ENCODE results near the gene CDK5RAP1. TPM values are rescaled to one million over a fixed set of nuclear protein-coding genes. Genes with fewer than 3 reads are reported as not detected.

The CDK5RAP1 gene
- total and polyA plus RNA-seq, 4 donors = 20.3 to 43.1 (median 23.2) TPM

GRCh38 chr20:33338467-33339258 is 62.7 kb downstream of the CDK5RAP1 start:
- Histone ChIP-seq H3K4me3 (no peak overlapping the region), H3K27me3 (ENCODE audit: control insufficient read depth in 3 of 3, insufficient read depth in 3 of 3, low read length in 2 of 3) (no peaks in the 10 kb centered on the region), H3K36me3 (ENCODE audit: control insufficient read depth in 4 of 4, insufficient read depth in 4 of 4, low read length in 4 of 4) (no peaks in the 10 kb centered on the region), H3K9me3 (ENCODE audit: control insufficient read depth in 4 of 4, insufficient read depth in 3 of 4, low read length in 3 of 4) (no peaks in the 10 kb centered on the region), H3K9ac (ENCODE audit: insufficient read depth in 1 of 2, low read length in 2 of 2) (no peak overlapping the region), H3K4me1 (ENCODE audit: control insufficient read depth in 5 of 5, insufficient read depth in 5 of 5, low read length in 5 of 5) (no peaks in the 10 kb centered on the region), H3K27ac (ENCODE audit: low read depth in 1 of 2, low read length in 1 of 2) (no peak overlapping the region)
- TF ChIP-seq CTCF (IDR thresholded peaks at IDR 0.05; ENCODE audit: control extremely low read depth, extremely low read depth) = no peak
- DNase-seq (no peak), ATAC-seq (ENCODE audit: insufficient read depth, low FRiP score) (no peak)
- WGBS, 2 donors = 91 to 95% methylated on average over 5 of the region's 5 CpGs

GRCh38 chr20:33337531-33338165 is 63.7 kb downstream of the CDK5RAP1 start:
- Histone ChIP-seq H3K4me1 (ENCODE audit: control insufficient read depth in 5 of 5, insufficient read depth in 5 of 5, low read length in 5 of 5) (no peaks in the 10 kb centered on the region), H3K27me3 (ENCODE audit: control insufficient read depth in 3 of 3, insufficient read depth in 3 of 3, low read length in 2 of 3) (no peaks in the 10 kb centered on the region), H3K9me3 (ENCODE audit: control insufficient read depth in 4 of 4, insufficient read depth in 3 of 4, low read length in 3 of 4) (no peaks in the 10 kb centered on the region), H3K36me3 (ENCODE audit: control insufficient read depth in 4 of 4, insufficient read depth in 4 of 4, low read length in 4 of 4) (no peaks in the 10 kb centered on the region), H3K9ac (ENCODE audit: insufficient read depth in 1 of 2, low read length in 2 of 2) (no peak overlapping the region), H3K4me3 (no peak overlapping the region), H3K27ac (ENCODE audit: low read depth in 1 of 2, low read length in 1 of 2) (no peak overlapping the region)
- TF ChIP-seq CTCF (IDR thresholded peaks at IDR 0.05; ENCODE audit: control extremely low read depth, extremely low read depth) = no peak
- 76% methylated on average over 6 of the region's 6 CpGs for WGBS, 2 donors
- DNase-seq (no peak), ATAC-seq (ENCODE audit: insufficient read depth, low FRiP score) (no peak)

GRCh38 chr20:33337119-33337518 is 64.2 kb downstream of the CDK5RAP1 start:
- no peak for TF ChIP-seq CTCF (IDR thresholded peaks at IDR 0.05; ENCODE audit: control extremely low read depth, extremely low read depth)
- whole genome bisulfite sequencing, 2 donors = 76 to 82% methylated on average over 8 of the region's 8 CpGs
- H3K27me3 ChIP-seq (ENCODE audit: control insufficient read depth in 3 of 3, insufficient read depth in 3 of 3, low read length in 2 of 3) = no peaks in the 10 kb centered on the region
- H3K9ac ChIP-seq (ENCODE audit: insufficient read depth in 1 of 2, low read length in 2 of 2) = no peak overlapping the region
- no peaks in the 10 kb centered on the region for H3K9me3 ChIP-seq (ENCODE audit: control insufficient read depth in 4 of 4, insufficient read depth in 3 of 4, low read length in 3 of 4)
- H3K4me3 ChIP-seq = no peak overlapping the region
- ATAC-seq (ENCODE audit: insufficient read depth, low FRiP score) (no peak), DNase-seq (no peak)
- no peaks in the 10 kb centered on the region for H3K36me3 ChIP-seq (ENCODE audit: control insufficient read depth in 4 of 4, insufficient read depth in 4 of 4, low read length in 4 of 4)
- H3K4me1 ChIP-seq (ENCODE audit: control insufficient read depth in 5 of 5, insufficient read depth in 5 of 5, low read length in 5 of 5) = no peaks in the 10 kb centered on the region
- H3K27ac ChIP-seq (ENCODE audit: low read depth in 1 of 2, low read length in 1 of 2) = no peak overlapping the region
